GM23338 (cell line): ENCODE measurements around the gene OLIG1. TPM values are rescaled to one million over a fixed set of nuclear protein-coding genes. Genes with fewer than 3 reads are reported as not detected.

Experiments
- ATAC-seq: fragments of 200-7000 bp; cut with Tn5 transposase; 3 replicates; pipeline ENCODE4 v1.9.1; 2020
- DNase-seq: peaks from one replicate; pipeline ENCODE4 v3.0.0-alpha.2; 2015; ENCODE audit warnings: low spot score
- H2AFZ ChIP-seq: fragments of 200-600 bp; sonication (generic); 2 replicates; pipeline ENCODE4 v1.8.0; 2016; ENCODE audit warnings: antibody characterized with exemption, mild to moderate bottlenecking, moderate library complexity
- H3F3A ChIP-seq: fragments of 200-600 bp; sonication (generic); replicated peaks from 2 replicates; pipeline ENCODE4 v1.8.0; 2017; ENCODE audit warnings: antibody characterized with exemption, mixed run types, low read depth
- H3K27ac ChIP-seq: fragments of 200-600 bp; sonication (generic); 2 replicates; pipeline ENCODE4 v1.6.1; 2016; ENCODE audit warnings: low read depth
- H3K27me3 ChIP-seq: fragments of 200-600 bp; sonication (generic); 2 replicates; pipeline ENCODE4 v1.8.0; 2016; ENCODE audit warnings: mild to moderate bottlenecking, mixed run types, moderate library complexity; ENCODE audit not compliant: insufficient read depth
- H3K36me3 ChIP-seq: fragments of 200-600 bp; sonication (generic); 2 replicates; pipeline ENCODE4 v1.8.0; 2016; ENCODE audit warnings: mild to moderate bottlenecking; ENCODE audit not compliant: insufficient read depth
- H3K4me1 ChIP-seq: fragments of 200-600 bp; sonication (generic); 2 replicates; pipeline ENCODE4 v1.8.0; 2016; ENCODE audit warnings: mild to moderate bottlenecking, moderate library complexity; ENCODE audit not compliant: insufficient read depth
- H3K4me2 ChIP-seq: fragments of 200-600 bp; sonication (generic); 2 replicates; pipeline ENCODE4 v1.7.1; 2017; ENCODE audit warnings: mixed run types
- H3K4me3 ChIP-seq: fragments of 200-600 bp; sonication (generic); 2 replicates; pipeline ENCODE4 v1.6.1; 2016; ENCODE audit warnings: mixed run types
- H3K79me2 ChIP-seq: fragments of 200-600 bp; sonication (generic); replicated peaks from 2 replicates; pipeline ENCODE4 v1.8.0; 2017; ENCODE audit warnings: mild to moderate bottlenecking; ENCODE audit not compliant: insufficient read depth
- H3K9me2 ChIP-seq: fragments of 200-600 bp; sonication (generic); 2 replicates; pipeline ENCODE4 v1.8.0; 2017; ENCODE audit not compliant: insufficient read depth
- H4K20me1 ChIP-seq: fragments of 200-600 bp; sonication (generic); replicated peaks from 2 replicates; pipeline ENCODE4 v1.8.0; 2017; ENCODE audit warnings: mild to moderate bottlenecking; ENCODE audit not compliant: insufficient read depth
- H3K27ac Mint-ChIP-seq: 2 replicates; pipeline ENCODE4 v1.8.0; 2020; ENCODE audit warnings: inconsistent platforms, mild to moderate bottlenecking, moderate library complexity, mixed read lengths
- H3K27me3 Mint-ChIP-seq: 3 replicates; pipeline ENCODE4 v1.8.0; 2022; ENCODE audit warnings: low read depth, mild to moderate bottlenecking, moderate library complexity, mixed read lengths, inconsistent platforms; ENCODE audit not compliant: insufficient read depth, poor library complexity
- H3K36me3 Mint-ChIP-seq: 3 replicates; pipeline ENCODE4 v1.8.0; 2021; ENCODE audit warnings: low read depth, mild to moderate bottlenecking, inconsistent platforms, moderate library complexity, mixed read lengths
- H3K4me1 Mint-ChIP-seq: 3 replicates; pipeline ENCODE4 v1.8.0; 2020; ENCODE audit warnings: mild to moderate bottlenecking, inconsistent platforms, mixed read lengths
- H3K4me3 Mint-ChIP-seq: 3 replicates; pipeline ENCODE4 v1.8.0; 2021; ENCODE audit warnings: moderate library complexity, mild to moderate bottlenecking, inconsistent platforms, mixed read lengths
- H3K9me3 Mint-ChIP-seq: 3 replicates; pipeline ENCODE4 v1.8.0; 2020; ENCODE audit warnings: moderate library complexity, mild to moderate bottlenecking, inconsistent platforms, mixed read lengths
- CREB1 ChIP-seq: fragments of 250-450 bp; sonication (Bioruptor Pico); IDR thresholded peaks from 2 replicates; pipeline ENCODE4 v1.5.0; 2020; ENCODE audit warnings: low read depth, mild to moderate bottlenecking, moderate library complexity
- JUNB ChIP-seq: IDR thresholded peaks from one replicate; pipeline ENCODE4 v1.6.1; 2016; ENCODE audit warnings: antibody characterized with exemption; ENCODE audit not compliant: unreplicated experiment
- NANOG ChIP-seq: IDR thresholded peaks from 2 replicates; pipeline ENCODE4 v1.6.1; 2016; ENCODE audit warnings: antibody characterized with exemption, borderline replicate concordance
- POLR2AphosphoS5 ChIP-seq: IDR thresholded peaks from 2 replicates; pipeline ENCODE4 v1.6.1; 2016; ENCODE audit warnings: antibody characterized with exemption, low read depth
- STAT1 ChIP-seq: IDR thresholded peaks from one replicate; pipeline ENCODE4 v1.6.1; 2016; ENCODE audit warnings: antibody characterized with exemption; ENCODE audit not compliant: unreplicated experiment
- ZNF331 ChIP-seq: fragments of 250-450 bp; sonication (Bioruptor Pico); IDR thresholded peaks from 2 replicates; pipeline ENCODE4 v1.5.0; 2020; ENCODE audit warnings: low read depth, mild to moderate bottlenecking, moderate library complexity
- polyA plus RNA-seq: library from polyadenylated mRNA; unstranded; fragments of >200 nt; fragmentation: Nextera tagmentation; extraction: Ambion mirVana; gene quantifications from 2 replicates; pipeline ENCODE4 v1.2.1, GENCODE V29; 2016
- total RNA-seq: library from RNA; depleted of rRNA; stranded (reverse); fragments of >200 nt; shearing (Covaris generic); gene quantifications from 2 replicates; pipeline ENCODE4 v1.2.3, GENCODE V29; 2014
- TF ChIP-seq, protein P1 (sequence below): fragments of 250-450 bp; sonication (Bioruptor Pico); IDR thresholded peaks from 2 replicates; pipeline ENCODE4 v1.5.0; 2020; ENCODE audit warnings: mild to moderate bottlenecking, moderate library complexity
- TF ChIP-seq, protein P2 (sequence below): IDR thresholded peaks from one replicate; pipeline ENCODE4 v1.6.1; 2018; ENCODE audit warnings: antibody characterized with exemption; ENCODE audit not compliant: unreplicated experiment
- TF ChIP-seq, protein P3 (sequence below), 2 experiments: fragments of 200-600 bp in 1 of 2; sonication (generic) in 1 of 2; conservative IDR thresholded peaks; 2 replicates each; pipeline versions ENCODE4 v1.5.1 to v1.6.1; 2016 to 2017; ENCODE audit warnings: antibody characterized with exemption in 2 of 2, low read depth in 2 of 2, mild to moderate bottlenecking in 2 of 2, moderate library complexity in 1 of 2

OLIG1 gene
- total and polyA plus RNA-seq, 2 experiments from 2014 or later = 0.14 to 0.81 TPM

GRCh38 chr21:33041981-33042380 lies 28.0 kb upstream of the OLIG1 start:
- no peaks in the 10 kb centered on the region for H3K79me2 ChIP-seq
- H3F3A ChIP-seq = no peaks in the 10 kb centered on the region
- H2AFZ ChIP-seq = no peak overlapping the region
- peaks cover 25% of the 10 kb centered on the region for H3K4me1 Mint-ChIP-seq
- no peak overlapping the region for H3K27ac Mint-ChIP-seq
- no peak overlapping the region for H3K27ac ChIP-seq
- no peaks in the 10 kb centered on the region for H3K9me3 Mint-ChIP-seq
- no peak for ATAC-seq
- no peak overlapping the region for H3K4me2 ChIP-seq
- no peak for DNase-seq
- H3K4me3 Mint-ChIP-seq = no peak overlapping the region
- H3K4me1 ChIP-seq = peaks cover 15% of the 10 kb centered on the region
- TF ChIP-seq, protein P1, sequence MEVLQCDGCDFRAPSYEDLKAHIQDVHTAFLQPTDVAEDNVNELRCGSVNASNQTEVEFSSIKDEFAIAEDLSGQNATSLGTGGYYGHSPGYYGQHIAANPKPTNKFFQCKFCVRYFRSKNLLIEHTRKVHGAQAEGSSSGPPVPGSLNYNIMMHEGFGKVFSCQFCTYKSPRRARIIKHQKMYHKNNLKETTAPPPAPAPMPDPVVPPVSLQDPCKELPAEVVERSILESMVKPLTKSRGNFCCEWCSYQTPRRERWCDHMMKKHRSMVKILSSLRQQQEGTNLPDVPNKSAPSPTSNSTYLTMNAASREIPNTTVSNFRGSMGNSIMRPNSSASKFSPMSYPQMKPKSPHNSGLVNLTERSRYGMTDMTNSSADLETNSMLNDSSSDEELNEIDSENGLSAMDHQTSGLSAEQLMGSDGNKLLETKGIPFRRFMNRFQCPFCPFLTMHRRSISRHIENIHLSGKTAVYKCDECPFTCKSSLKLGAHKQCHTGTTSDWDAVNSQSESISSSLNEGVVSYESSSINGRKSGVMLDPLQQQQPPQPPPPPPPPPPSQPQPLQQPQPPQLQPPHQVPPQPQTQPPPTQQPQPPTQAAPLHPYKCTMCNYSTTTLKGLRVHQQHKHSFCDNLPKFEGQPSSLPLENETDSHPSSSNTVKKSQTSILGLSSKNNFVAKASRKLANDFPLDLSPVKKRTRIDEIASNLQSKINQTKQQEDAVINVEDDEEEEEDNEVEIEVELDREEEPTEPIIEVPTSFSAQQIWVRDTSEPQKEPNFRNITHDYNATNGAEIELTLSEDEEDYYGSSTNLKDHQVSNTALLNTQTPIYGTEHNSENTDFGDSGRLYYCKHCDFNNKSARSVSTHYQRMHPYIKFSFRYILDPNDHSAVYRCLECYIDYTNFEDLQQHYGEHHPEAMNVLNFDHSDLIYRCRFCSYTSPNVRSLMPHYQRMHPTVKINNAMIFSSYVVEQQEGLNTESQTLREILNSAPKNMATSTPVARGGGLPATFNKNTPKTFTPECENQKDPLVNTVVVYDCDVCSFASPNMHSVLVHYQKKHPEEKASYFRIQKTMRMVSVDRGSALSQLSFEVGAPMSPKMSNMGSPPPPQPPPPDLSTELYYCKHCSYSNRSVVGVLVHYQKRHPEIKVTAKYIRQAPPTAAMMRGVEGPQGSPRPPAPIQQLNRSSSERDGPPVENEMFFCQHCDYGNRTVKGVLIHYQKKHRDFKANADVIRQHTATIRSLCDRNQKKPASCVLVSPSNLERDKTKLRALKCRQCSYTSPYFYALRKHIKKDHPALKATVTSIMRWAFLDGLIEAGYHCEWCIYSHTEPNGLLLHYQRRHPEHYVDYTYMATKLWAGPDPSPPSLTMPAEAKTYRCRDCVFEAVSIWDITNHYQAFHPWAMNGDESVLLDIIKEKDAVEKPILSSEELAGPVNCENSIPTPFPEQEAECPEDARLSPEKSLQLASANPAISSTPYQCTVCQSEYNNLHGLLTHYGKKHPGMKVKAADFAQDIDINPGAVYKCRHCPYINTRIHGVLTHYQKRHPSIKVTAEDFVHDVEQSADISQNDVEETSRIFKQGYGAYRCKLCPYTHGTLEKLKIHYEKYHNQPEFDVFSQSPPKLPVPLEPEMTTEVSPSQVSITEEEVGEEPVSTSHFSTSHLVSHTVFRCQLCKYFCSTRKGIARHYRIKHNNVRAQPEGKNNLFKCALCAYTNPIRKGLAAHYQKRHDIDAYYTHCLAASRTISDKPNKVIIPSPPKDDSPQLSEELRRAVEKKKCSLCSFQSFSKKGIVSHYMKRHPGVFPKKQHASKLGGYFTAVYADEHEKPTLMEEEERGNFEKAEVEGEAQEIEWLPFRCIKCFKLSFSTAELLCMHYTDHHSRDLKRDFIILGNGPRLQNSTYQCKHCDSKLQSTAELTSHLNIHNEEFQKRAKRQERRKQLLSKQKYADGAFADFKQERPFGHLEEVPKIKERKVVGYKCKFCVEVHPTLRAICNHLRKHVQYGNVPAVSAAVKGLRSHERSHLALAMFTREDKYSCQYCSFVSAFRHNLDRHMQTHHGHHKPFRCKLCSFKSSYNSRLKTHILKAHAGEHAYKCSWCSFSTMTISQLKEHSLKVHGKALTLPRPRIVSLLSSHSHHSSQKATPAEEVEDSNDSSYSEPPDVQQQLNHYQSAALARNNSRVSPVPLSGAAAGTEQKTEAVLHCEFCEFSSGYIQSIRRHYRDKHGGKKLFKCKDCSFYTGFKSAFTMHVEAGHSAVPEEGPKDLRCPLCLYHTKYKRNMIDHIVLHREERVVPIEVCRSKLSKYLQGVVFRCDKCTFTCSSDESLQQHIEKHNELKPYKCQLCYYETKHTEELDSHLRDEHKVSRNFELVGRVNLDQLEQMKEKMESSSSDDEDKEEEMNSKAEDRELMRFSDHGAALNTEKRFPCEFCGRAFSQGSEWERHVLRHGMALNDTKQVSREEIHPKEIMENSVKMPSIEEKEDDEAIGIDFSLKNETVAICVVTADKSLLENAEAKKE (CRISPR knock-in tag) = no peak
- no peak for TF ChIP-seq CREB1
- no peak for TF ChIP-seq JUNB
- TF ChIP-seq POLR2AphosphoS5 = no peak
- TF ChIP-seq, protein P2, sequence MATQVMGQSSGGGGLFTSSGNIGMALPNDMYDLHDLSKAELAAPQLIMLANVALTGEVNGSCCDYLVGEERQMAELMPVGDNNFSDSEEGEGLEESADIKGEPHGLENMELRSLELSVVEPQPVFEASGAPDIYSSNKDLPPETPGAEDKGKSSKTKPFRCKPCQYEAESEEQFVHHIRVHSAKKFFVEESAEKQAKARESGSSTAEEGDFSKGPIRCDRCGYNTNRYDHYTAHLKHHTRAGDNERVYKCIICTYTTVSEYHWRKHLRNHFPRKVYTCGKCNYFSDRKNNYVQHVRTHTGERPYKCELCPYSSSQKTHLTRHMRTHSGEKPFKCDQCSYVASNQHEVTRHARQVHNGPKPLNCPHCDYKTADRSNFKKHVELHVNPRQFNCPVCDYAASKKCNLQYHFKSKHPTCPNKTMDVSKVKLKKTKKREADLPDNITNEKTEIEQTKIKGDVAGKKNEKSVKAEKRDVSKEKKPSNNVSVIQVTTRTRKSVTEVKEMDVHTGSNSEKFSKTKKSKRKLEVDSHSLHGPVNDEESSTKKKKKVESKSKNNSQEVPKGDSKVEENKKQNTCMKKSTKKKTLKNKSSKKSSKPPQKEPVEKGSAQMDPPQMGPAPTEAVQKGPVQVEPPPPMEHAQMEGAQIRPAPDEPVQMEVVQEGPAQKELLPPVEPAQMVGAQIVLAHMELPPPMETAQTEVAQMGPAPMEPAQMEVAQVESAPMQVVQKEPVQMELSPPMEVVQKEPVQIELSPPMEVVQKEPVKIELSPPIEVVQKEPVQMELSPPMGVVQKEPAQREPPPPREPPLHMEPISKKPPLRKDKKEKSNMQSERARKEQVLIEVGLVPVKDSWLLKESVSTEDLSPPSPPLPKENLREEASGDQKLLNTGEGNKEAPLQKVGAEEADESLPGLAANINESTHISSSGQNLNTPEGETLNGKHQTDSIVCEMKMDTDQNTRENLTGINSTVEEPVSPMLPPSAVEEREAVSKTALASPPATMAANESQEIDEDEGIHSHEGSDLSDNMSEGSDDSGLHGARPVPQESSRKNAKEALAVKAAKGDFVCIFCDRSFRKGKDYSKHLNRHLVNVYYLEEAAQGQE = no peak
- no peak for TF ChIP-seq ZNF331 (CRISPR knock-in tag)
- TF ChIP-seq STAT1 = no peak
- no peak for TF ChIP-seq NANOG
- TF ChIP-seq, protein P3, sequence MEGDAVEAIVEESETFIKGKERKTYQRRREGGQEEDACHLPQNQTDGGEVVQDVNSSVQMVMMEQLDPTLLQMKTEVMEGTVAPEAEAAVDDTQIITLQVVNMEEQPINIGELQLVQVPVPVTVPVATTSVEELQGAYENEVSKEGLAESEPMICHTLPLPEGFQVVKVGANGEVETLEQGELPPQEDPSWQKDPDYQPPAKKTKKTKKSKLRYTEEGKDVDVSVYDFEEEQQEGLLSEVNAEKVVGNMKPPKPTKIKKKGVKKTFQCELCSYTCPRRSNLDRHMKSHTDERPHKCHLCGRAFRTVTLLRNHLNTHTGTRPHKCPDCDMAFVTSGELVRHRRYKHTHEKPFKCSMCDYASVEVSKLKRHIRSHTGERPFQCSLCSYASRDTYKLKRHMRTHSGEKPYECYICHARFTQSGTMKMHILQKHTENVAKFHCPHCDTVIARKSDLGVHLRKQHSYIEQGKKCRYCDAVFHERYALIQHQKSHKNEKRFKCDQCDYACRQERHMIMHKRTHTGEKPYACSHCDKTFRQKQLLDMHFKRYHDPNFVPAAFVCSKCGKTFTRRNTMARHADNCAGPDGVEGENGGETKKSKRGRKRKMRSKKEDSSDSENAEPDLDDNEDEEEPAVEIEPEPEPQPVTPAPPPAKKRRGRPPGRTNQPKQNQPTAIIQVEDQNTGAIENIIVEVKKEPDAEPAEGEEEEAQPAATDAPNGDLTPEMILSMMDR (conservative IDR thresholded peaks at IDR 0.05; ENCODE audit: low read depth in 2 of 2) = no peak
- no peaks in the 10 kb centered on the region for H3K9me2 ChIP-seq
- H3K27me3 Mint-ChIP-seq = peaks cover 6% of the 10 kb centered on the region
- no peaks in the 10 kb centered on the region for H4K20me1 ChIP-seq
- H3K36me3 Mint-ChIP-seq = no peaks in the 10 kb centered on the region
- no peaks in the 10 kb centered on the region for H3K36me3 ChIP-seq
- H3K27me3 ChIP-seq = peaks cover 21% of the 10 kb centered on the region
- H3K4me3 ChIP-seq = no peak overlapping the region
